ENCODE measurements around the gene SULT4A1. TPM values are rescaled to one million over a fixed set of nuclear protein-coding genes. Genes with fewer than 3 reads are reported as not detected.

Gene SULT4A1
- total and polyA plus RNA-seq, 9 of the 15 experiments (the other 6 are each of a cell fraction or from before 2014, with no cell fraction given) = 0.03 to 0.20 (median 0.09) TPM; not detected in 3

DNA sequence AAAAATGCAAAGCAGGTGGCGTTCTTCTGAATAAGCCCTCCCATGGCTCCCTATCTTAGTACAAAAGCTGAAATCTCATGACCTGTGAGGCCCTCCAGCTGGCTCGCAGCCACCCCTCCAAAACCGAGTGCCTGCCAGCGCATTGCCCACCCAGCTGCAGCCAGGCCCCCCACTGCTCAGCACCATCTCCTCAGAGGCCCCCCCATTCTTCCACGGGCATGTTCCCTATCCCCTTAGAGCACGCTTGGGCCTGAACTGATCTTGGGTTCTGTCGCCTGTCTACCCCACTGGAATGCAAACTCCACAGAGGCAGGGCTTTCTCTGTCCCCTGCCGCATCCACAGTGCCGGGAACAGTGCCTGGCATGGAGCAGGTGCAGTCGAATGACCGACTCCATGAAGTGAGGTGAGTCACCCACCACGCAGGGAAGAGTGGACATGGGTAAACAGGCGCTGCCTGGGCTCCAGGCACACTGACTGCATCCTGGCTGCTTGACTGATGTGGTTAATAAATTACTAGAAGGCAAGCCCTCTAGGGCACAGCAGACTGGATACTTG is 38.9 kb downstream of the SULT4A1 start:
- peaks cover 5% of the 10 kb centered on the region; the same call in 1 of the 2 replicates for H4K20me1 ChIP-seq (replicated peaks; ENCODE audit: control insufficient read depth, insufficient read depth, low read length)
- intact Hi-C loops (cut with micrococcal nuclease) = no loop called here
- ChIA-PET POLR2A (no interaction called here), CTCF (ENCODE audit: low intra/inter-chr PET ratio) (no interaction called here)
- H3K4me3 ChIP-seq = no peak overlapping the region
- DNase-seq (ENCODE audit: extremely low read depth in 1 of 4, low spot score in 3 of 4) (no peak), ATAC-seq (no peak), FAIRE-seq (no peak)
- no peaks in the 10 kb centered on the region; a peak in 1 of 5 replicates for H3K4me1 ChIP-seq (replicated peaks in 1 of 2; ENCODE audit: control insufficient read depth in 2 of 2, insufficient read depth in 2 of 2, low read length in 2 of 2)
- no peaks in the 10 kb centered on the region for H3K36me3 ChIP-seq (ENCODE audit: control insufficient read depth, insufficient read depth, low read length)
- H3K9me1 ChIP-seq (ENCODE audit: control insufficient read depth, insufficient read depth, low read length) = no peaks in the 10 kb centered on the region
- no peak overlapping the region for H2AFZ ChIP-seq (ENCODE audit: low read depth, low read length)
- peaks cover 10 to 77% of the 10 kb centered on the region in 2 experiments; a peak in 3 of 5 replicates for H3K27me3 ChIP-seq (ENCODE audit: control insufficient read depth in 2 of 2, insufficient read depth in 2 of 2, low read length in 2 of 2)
- no peak overlapping the region for H3K27ac ChIP-seq (ENCODE audit: extremely low read depth, low read depth, low read length)
- H3K4me2 ChIP-seq (ENCODE audit: insufficient read depth, low read length) = no peak overlapping the region
- no peaks in the 10 kb centered on the region for H3K79me2 ChIP-seq (ENCODE audit: control insufficient read depth, insufficient read depth, low read length)
- no peaks in the 10 kb centered on the region for H3K9me3 ChIP-seq (replicated peaks; ENCODE audit: control insufficient read depth, insufficient read depth, low read depth, low read length)
- in situ Hi-C loops (cut with MboI) = no loop called here
- BruUV-seq (replicated peaks) = no TSS peak
- WGBS (ENCODE audit: insufficient coverage, low coverage, missing lambda C conversion rate) = 2% methylated on average over 10 of the region's 13 CpGs
- no peak overlapping the region; a peak in 1 of 4 replicates for H3K9ac ChIP-seq (ENCODE audit: insufficient read depth in 1 of 2, low read depth in 2 of 2, low read length in 2 of 2)
- no peak for TF ChIP-seq CEBPB (tag; IDR thresholded peaks at IDR 0.05)
- no peak for TF ChIP-seq BRD9 (IDR thresholded peaks at IDR 0.05; ENCODE audit: low read depth, partially characterized antibody)
- no peak for TF ChIP-seq NCOA1 (IDR thresholded peaks at IDR 0.05; ENCODE audit: low read depth)
- TF ChIP-seq CBX1 (IDR thresholded peaks at IDR 0.05; ENCODE audit: low read depth) = no peak
- no peak for TF ChIP-seq CHCHD3 (CRISPR knock-in tag; IDR thresholded peaks at IDR 0.05)
- no peak for TF ChIP-seq ZNF324 (CRISPR knock-in tag; IDR thresholded peaks at IDR 0.05)
- TF ChIP-seq, protein P1, sequence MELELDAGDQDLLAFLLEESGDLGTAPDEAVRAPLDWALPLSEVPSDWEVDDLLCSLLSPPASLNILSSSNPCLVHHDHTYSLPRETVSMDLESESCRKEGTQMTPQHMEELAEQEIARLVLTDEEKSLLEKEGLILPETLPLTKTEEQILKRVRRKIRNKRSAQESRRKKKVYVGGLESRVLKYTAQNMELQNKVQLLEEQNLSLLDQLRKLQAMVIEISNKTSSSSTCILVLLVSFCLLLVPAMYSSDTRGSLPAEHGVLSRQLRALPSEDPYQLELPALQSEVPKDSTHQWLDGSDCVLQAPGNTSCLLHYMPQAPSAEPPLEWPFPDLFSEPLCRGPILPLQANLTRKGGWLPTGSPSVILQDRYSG (tag; conservative IDR thresholded peaks at IDR 0.05; ENCODE audit: low read depth) = no peak
- TF ChIP-seq, protein P2, sequence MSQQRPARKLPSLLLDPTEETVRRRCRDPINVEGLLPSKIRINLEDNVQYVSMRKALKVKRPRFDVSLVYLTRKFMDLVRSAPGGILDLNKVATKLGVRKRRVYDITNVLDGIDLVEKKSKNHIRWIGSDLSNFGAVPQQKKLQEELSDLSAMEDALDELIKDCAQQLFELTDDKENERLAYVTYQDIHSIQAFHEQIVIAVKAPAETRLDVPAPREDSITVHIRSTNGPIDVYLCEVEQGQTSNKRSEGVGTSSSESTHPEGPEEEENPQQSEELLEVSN (IDR thresholded peaks at IDR 0.05; ENCODE audit: borderline replicate concordance in 1 of 2, extremely low read depth in 1 of 2, insufficient read depth in 1 of 2, insufficient read length in 1 of 2, low read depth in 1 of 2, low read length in 1 of 2, poor library complexity in 1 of 2, severe bottlenecking in 1 of 2) = no peak
- TF ChIP-seq, protein P3, sequence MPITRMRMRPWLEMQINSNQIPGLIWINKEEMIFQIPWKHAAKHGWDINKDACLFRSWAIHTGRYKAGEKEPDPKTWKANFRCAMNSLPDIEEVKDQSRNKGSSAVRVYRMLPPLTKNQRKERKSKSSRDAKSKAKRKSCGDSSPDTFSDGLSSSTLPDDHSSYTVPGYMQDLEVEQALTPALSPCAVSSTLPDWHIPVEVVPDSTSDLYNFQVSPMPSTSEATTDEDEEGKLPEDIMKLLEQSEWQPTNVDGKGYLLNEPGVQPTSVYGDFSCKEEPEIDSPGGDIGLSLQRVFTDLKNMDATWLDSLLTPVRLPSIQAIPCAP (CRISPR knock-in tag; IDR thresholded peaks at IDR 0.05; ENCODE audit: borderline replicate concordance) = no peak
- TF ChIP-seq, protein P4, sequence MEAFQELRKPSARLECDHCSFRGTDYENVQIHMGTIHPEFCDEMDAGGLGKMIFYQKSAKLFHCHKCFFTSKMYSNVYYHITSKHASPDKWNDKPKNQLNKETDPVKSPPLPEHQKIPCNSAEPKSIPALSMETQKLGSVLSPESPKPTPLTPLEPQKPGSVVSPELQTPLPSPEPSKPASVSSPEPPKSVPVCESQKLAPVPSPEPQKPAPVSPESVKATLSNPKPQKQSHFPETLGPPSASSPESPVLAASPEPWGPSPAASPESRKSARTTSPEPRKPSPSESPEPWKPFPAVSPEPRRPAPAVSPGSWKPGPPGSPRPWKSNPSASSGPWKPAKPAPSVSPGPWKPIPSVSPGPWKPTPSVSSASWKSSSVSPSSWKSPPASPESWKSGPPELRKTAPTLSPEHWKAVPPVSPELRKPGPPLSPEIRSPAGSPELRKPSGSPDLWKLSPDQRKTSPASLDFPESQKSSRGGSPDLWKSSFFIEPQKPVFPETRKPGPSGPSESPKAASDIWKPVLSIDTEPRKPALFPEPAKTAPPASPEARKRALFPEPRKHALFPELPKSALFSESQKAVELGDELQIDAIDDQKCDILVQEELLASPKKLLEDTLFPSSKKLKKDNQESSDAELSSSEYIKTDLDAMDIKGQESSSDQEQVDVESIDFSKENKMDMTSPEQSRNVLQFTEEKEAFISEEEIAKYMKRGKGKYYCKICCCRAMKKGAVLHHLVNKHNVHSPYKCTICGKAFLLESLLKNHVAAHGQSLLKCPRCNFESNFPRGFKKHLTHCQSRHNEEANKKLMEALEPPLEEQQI (IDR thresholded peaks at IDR 0.05) = no peak
- no peak for TF ChIP-seq TCFL5 (CRISPR knock-in tag; conservative IDR thresholded peaks at IDR 0.05)
- no peak for TF ChIP-seq NR3C1 (CRISPR knock-in tag; IDR thresholded peaks at IDR 0.05)
- TF ChIP-seq HDAC2 (IDR thresholded peaks at IDR 0.05) = no peak
